HepG2 (cell line): Measurements from ENCODE around the gene PLD1. TPM values are rescaled to one million over a fixed set of nuclear protein-coding genes. Genes with fewer than 3 reads are reported as not detected.

Experiments used
- ARNT2 ChIP-seq: sonication (generic); formaldehyde crosslinking; IDR thresholded peaks from 2 replicates; pipeline ENCODE4 v1.8.0; 2022; ENCODE audit warnings: mild to moderate bottlenecking, low read depth, missing genetic modification reagents, moderate library complexity
- CTCF ChIP-seq: sonication (generic); formaldehyde crosslinking; IDR thresholded peaks from 2 replicates; pipeline ENCODE4 v1.5.0; 2020; ENCODE audit warnings: mild to moderate bottlenecking, missing genetic modification reagents, moderate library complexity
- ERF ChIP-seq: IDR thresholded peaks from 2 replicates; pipeline ENCODE4 v1.6.1; 2018; ENCODE audit warnings: missing biosample characterization, missing genetic modification reagents
- JUNB ChIP-seq: sonication (generic); formaldehyde crosslinking; IDR thresholded peaks from 2 replicates; pipeline ENCODE4 v1.8.0; 2022; ENCODE audit warnings: missing genetic modification reagents, mild to moderate bottlenecking, borderline replicate concordance
- MNT ChIP-seq: fragments of 450-650 bp; IDR thresholded peaks from 2 replicates; pipeline ENCODE4 v1.6.1; 2016
- NR0B2 ChIP-seq: sonication (generic); formaldehyde crosslinking; IDR thresholded peaks from 2 replicates; pipeline ENCODE4 v1.4.0; 2020; ENCODE audit warnings: mild to moderate bottlenecking, missing genetic modification reagents
- SMAD9 ChIP-seq: sonication (generic); formaldehyde crosslinking; IDR thresholded peaks from 2 replicates; pipeline ENCODE4 v1.5.1; 2020; ENCODE audit warnings: mild to moderate bottlenecking, missing genetic modification reagents
- ZNF230 ChIP-seq: sonication (generic); formaldehyde crosslinking; IDR thresholded peaks from 2 replicates; pipeline ENCODE4 v1.4.0; 2020; ENCODE audit warnings: mild to moderate bottlenecking, missing genetic modification reagents
- ZNF24 ChIP-seq: fragments of 450-650 bp; IDR thresholded peaks from 2 replicates; pipeline ENCODE4 v1.6.1; 2017; ENCODE audit warnings: antibody characterized with exemption, mild to moderate bottlenecking
- ZNF274 ChIP-seq: sonication (generic); formaldehyde crosslinking; IDR thresholded peaks from 2 replicates; pipeline ENCODE4 v1.5.1; 2020; ENCODE audit warnings: mild to moderate bottlenecking, missing genetic modification reagents
- ZNF335 ChIP-seq: sonication (generic); formaldehyde crosslinking; IDR thresholded peaks from 2 replicates; pipeline ENCODE4 v1.4.0; 2020; ENCODE audit warnings: missing genetic modification reagents
- ZNF644 ChIP-seq: IDR thresholded peaks from 2 replicates; pipeline ENCODE4 v1.6.1; 2016; ENCODE audit warnings: low read depth
- ZNF737 ChIP-seq: sonication (generic); formaldehyde crosslinking; IDR thresholded peaks from 2 replicates; pipeline ENCODE4 v1.5.0; 2020; ENCODE audit warnings: missing genetic modification reagents, mild to moderate bottlenecking, borderline replicate concordance
- ZNF891 ChIP-seq: sonication (generic); formaldehyde crosslinking; IDR thresholded peaks from 2 replicates; pipeline ENCODE4 v1.5.0; 2020; ENCODE audit warnings: mild to moderate bottlenecking, missing genetic modification reagents
- ZSCAN20 ChIP-seq: sonication (generic); formaldehyde crosslinking; IDR thresholded peaks from 2 replicates; pipeline ENCODE4 v1.4.0; 2020; ENCODE audit warnings: missing genetic modification reagents, mild to moderate bottlenecking, borderline replicate concordance
- ZSCAN31 ChIP-seq: sonication (generic); formaldehyde crosslinking; IDR thresholded peaks from 2 replicates; pipeline ENCODE4 v1.5.0; 2020; ENCODE audit warnings: low read depth, mild to moderate bottlenecking, missing genetic modification reagents
- polyA plus RNA-seq, 8 experiments: library from polyadenylated mRNA; depleted of rRNA in 3 of 8; stranded (reverse) in 7 of 8; unstranded in 1 of 8; fragments of >200 nt; fragmentation: Illumina TruSeq in 4 of 8; extraction: Trizol in 4 of 8; gene quantifications; 2 replicates each; pipeline versions ENCODE4 v1.2.1 to v1.2.3, GENCODE V29; 2011 to 2016; ENCODE audit warnings: low read depth in 4 of 8, missing spikeins in 1 of 8, mixed read lengths in 1 of 8; ENCODE audit not compliant: insufficient read depth in 1 of 8
- total RNA-seq, 5 experiments: library from RNA; depleted of rRNA; stranded (reverse); fragments of >200 nt; fragmentation: Illumina TruSeq; extraction: Trizol; gene quantifications; 2 replicates each; pipeline ENCODE4 v1.2.3, GENCODE V29; 2016; ENCODE audit warnings: low read depth in 1 of 5
- TF ChIP-seq, protein P1 (sequence below): sonication (generic); formaldehyde crosslinking; IDR thresholded peaks from 2 replicates; pipeline ENCODE4 v1.8.1; 2023; ENCODE audit warnings: missing genetic modification reagents, inconsistent platforms, borderline replicate concordance
- TF ChIP-seq, protein P2 (sequence below): sonication (generic); formaldehyde crosslinking; IDR thresholded peaks from 2 replicates; pipeline ENCODE4 v1.5.1; 2020; ENCODE audit warnings: mild to moderate bottlenecking, moderate library complexity, missing genetic modification reagents
- TF ChIP-seq, protein P3 (sequence below): sonication (generic); formaldehyde crosslinking; IDR thresholded peaks from 2 replicates; pipeline ENCODE4 v1.9.0; 2021; ENCODE audit warnings: missing genetic modification reagents, borderline replicate concordance

The PLD1 gene
- total and polyA plus RNA-seq, 2 of the 13 experiments (the other 11 are each of a cell fraction or from before 2014, with no cell fraction given), result 27.1 to 59.4 TPM

DNA sequence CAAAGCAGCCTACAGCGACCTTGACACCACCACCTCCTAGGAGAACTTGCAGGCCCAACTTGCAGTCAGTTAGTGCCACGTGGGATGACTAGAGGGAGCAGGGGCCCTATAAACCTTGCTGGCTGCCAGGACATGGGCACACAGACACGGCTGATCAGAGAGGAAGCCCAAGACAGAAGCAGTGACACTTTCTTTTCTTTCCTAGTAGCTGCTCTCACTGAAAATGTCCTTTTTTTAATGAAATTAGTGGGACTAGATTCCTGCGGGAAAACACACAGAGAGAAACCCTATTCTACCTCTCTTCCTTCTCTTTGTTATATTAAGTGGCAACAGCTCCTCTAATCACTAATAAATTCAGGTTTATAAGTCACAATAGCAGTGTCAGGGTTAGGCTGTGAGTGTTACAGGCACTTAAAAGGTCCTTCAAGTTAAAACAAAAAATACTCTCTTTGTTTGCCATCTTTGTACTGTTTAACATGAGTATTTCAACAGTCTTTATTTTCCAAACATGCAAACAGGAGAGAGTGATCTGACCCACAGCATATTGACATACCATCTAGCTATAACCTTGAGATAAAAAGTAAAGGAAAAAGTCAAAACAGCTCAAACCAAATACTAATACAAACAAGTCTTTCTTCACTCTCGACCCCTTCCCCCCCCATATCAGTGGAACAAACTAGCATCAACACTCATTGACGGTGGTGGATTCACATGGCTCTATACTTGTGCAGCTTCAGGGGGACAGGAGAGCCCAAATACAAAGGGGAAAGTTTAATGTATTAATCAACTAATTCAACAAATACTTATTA lies 30.7 kb upstream of the PLD1 start (continued):
- TF ChIP-seq CTCF (CRISPR knock-in tag), result 0 out of 2 replicates have a peak, but pooled peaks have one; percentile 19
- no peak for TF ChIP-seq ZNF335
- no peak for TF ChIP-seq MNT
- no peak for TF ChIP-seq ZNF24
- peak; percentile 72; the same call in 1 of the 2 replicates for TF ChIP-seq JUNB (CRISPR knock-in tag)
- 0 out of 2 replicates have a peak, but pooled peaks have one; percentile 12 for TF ChIP-seq ZNF644 (CRISPR knock-in tag)
- TF ChIP-seq ZNF230 (CRISPR knock-in tag), result peak; percentile 75; the same call in 1 of the 2 replicates
- TF ChIP-seq ZSCAN31 (CRISPR knock-in tag), result peak; percentile 63; the same call in 1 of the 2 replicates
- TF ChIP-seq, protein P1, sequence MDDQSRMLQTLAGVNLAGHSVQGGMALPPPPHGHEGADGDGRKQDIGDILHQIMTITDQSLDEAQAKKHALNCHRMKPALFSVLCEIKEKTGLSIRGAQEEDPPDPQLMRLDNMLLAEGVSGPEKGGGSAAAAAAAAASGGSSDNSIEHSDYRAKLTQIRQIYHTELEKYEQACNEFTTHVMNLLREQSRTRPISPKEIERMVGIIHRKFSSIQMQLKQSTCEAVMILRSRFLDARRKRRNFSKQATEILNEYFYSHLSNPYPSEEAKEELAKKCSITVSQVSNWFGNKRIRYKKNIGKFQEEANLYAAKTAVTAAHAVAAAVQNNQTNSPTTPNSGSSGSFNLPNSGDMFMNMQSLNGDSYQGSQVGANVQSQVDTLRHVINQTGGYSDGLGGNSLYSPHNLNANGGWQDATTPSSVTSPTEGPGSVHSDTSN (CRISPR knock-in tag), result no peak
- no peak for TF ChIP-seq SMAD9 (CRISPR knock-in tag)
- no peak for TF ChIP-seq NR0B2 (CRISPR knock-in tag)
- no peak for TF ChIP-seq ZNF737 (CRISPR knock-in tag)
- TF ChIP-seq, protein P2, sequence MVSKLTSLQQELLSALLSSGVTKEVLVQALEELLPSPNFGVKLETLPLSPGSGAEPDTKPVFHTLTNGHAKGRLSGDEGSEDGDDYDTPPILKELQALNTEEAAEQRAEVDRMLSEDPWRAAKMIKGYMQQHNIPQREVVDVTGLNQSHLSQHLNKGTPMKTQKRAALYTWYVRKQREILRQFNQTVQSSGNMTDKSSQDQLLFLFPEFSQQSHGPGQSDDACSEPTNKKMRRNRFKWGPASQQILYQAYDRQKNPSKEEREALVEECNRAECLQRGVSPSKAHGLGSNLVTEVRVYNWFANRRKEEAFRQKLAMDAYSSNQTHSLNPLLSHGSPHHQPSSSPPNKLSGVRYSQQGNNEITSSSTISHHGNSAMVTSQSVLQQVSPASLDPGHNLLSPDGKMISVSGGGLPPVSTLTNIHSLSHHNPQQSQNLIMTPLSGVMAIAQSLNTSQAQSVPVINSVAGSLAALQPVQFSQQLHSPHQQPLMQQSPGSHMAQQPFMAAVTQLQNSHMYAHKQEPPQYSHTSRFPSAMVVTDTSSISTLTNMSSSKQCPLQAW (CRISPR knock-in tag), result peak; percentile 68
- TF ChIP-seq, protein P3, sequence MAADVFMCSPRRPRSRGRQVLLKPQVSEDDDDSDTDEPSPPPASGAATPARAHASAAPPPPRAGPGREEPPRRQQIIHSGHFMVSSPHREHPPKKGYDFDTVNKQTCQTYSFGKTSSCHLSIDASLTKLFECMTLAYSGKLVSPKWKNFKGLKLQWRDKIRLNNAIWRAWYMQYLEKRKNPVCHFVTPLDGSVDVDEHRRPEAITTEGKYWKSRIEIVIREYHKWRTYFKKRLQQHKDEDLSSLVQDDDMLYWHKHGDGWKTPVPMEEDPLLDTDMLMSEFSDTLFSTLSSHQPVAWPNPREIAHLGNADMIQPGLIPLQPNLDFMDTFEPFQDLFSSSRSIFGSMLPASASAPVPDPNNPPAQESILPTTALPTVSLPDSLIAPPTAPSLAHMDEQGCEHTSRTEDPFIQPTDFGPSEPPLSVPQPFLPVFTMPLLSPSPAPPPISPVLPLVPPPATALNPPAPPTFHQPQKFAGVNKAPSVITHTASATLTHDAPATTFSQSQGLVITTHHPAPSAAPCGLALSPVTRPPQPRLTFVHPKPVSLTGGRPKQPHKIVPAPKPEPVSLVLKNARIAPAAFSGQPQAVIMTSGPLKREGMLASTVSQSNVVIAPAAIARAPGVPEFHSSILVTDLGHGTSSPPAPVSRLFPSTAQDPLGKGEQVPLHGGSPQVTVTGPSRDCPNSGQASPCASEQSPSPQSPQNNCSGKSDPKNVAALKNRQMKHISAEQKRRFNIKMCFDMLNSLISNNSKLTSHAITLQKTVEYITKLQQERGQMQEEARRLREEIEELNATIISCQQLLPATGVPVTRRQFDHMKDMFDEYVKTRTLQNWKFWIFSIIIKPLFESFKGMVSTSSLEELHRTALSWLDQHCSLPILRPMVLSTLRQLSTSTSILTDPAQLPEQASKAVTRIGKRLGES (CRISPR knock-in tag), result no peak
- TF ChIP-seq ZNF891, result no peak
- no peak for TF ChIP-seq ZNF274 (CRISPR knock-in tag)
- TF ChIP-seq ERF (CRISPR knock-in tag), result peak; percentile 39; the same call in 1 of the 2 replicates
- no peak for TF ChIP-seq ARNT2
- TF ChIP-seq ZSCAN20 (CRISPR knock-in tag), result no peak
